ENCODE data around the gene CHRNA9.
"Not testable (repeated sequence)": the region's sequence is repeated elsewhere in the genome, so short reads cannot be mapped to it uniquely, and the experiment has no call there.

The CHRNA9 gene

DNA sequence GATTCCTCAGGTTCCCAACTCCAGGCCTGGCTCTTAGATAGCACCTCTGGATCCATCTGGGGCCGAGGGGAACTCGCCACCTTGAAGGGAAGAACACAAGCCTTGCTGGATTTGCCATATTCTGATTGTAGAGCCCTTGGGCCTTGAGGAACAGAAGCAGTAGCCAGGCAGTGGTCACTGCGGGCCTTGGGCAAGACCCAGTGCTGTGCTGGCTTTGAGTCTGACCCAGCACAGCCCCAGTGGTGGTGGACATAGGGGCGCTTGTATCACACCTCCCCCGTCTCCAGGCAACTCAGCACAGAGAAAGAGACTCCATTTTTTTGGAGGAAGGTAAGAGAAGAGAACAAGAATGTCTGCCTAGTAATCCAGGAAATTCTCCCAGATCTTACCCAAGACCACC, 45.5 kb downstream of the CHRNA9 start:
- no peak for DNase-seq (ENCODE audit: low read depth)

DNA sequence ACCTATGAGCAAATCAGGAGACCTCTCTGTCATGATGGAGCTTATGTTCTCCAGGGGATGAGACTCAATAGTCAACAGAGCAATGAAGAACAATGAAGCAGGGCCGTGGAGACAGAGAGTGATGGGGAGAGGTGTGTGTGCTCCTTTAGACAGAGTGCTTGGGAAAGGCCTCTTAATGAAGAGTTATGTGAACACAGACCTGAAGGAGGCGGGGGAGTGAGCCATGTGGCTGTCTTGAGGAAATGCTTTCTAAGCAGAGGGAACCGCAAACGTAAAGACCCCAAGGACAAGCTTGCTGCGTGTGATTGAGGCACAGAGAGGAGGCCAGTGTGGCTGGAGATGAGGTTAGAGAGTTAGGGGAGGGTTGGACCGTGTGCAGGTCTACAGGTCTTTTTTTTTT, 53.1 kb downstream of the CHRNA9 start:
- DNase-seq (ENCODE audit: low read depth) = no peak

DNA sequence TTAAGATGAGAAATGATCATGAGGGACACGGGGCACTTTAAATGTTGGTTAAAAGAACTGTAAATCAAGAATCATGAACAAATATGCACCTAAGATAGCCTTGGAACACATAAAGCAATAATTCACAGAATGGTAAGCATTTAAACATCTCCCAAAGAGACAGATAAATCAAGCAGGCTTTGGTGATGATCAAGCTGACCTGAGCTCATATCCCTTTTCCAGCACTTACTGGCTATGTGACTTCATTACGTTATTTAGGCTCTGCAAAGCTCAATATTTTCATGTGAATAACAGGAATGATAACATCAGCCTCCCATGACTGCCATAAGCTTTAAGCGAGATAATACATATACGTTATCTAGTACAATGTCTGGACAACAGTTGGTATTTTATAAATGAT, 54.9 kb downstream of the CHRNA9 start:
- DNase-seq (ENCODE audit: low read depth) = no peak

DNA sequence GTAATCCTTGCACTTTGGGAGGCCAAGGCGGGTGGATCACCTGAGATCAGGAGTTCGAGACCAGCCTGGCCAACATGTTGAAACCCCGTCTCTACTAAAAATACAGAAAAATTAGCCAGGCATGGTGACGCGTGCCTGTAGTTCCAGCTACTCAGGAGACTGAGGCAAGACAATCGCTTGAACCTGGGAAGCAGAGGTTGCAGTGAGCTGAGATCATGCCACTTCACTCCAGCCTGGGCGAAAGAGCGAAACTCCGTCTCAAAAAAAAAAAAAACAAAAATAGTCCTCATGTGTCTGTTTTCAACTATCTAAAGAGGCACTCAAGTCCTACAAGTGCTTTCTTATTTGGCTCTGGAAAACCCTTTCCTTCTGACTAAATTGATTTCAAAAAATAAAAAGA, 57.1 kb downstream of the CHRNA9 start:
- DNase-seq (ENCODE audit: low read depth) = not testable (repeated sequence)

DNA sequence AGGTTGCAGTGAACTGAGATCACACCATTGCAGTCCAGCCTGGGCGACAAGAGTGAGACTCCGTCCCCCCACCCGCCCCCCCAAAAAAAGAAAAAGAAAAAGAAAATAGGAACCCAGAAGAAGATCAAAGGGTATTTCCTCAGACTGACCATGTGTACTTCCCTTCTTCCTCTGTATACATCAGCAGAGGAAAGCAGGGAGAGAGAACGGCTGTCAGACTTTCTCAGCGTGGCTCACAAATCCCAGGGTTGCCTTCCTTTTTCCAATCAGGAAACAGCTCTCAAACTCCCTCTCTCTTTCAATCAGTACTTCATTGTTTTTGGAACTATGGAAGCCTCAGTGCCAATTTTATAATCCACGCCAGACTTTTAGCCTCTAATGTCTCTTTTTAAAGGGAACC, 59.1 kb downstream of the CHRNA9 start:
- no peak for DNase-seq (ENCODE audit: low read depth)

DNA sequence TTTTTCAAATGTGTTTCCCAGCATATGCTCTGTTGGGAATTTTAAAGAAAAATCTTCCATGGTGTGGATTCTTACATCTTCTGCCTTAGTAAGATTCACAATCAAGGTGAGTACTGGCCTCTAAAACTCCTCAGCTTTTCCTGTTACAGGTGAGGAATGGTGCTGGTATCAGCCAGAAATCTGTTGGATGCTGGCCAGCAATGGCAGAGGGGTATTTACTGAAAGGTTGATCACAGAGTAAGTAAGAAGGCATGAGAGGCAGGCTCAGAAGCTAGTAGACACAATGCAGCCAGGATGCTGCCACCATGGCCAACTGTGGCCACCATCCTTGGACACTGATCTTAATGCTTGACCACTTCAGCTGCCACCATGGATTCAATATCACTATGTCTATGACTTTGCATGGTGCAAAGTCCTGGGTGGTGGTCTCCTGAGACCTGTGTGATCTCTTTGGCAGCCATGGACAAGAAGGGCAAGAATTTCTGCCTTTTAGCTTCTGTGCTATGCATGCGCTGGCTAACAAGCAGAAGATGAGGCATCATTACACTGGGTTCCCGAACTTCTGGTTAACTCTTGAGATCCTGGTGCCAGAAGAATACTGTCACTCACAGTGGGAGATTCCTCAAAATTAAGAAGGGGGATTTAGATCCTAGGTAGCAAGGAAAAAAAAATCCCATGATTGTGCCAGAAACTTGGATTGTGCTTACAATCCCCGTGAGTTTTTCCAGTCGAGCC, 60.2 kb downstream of the CHRNA9 start:
- no peak for DNase-seq (ENCODE audit: low read depth)

DNA sequence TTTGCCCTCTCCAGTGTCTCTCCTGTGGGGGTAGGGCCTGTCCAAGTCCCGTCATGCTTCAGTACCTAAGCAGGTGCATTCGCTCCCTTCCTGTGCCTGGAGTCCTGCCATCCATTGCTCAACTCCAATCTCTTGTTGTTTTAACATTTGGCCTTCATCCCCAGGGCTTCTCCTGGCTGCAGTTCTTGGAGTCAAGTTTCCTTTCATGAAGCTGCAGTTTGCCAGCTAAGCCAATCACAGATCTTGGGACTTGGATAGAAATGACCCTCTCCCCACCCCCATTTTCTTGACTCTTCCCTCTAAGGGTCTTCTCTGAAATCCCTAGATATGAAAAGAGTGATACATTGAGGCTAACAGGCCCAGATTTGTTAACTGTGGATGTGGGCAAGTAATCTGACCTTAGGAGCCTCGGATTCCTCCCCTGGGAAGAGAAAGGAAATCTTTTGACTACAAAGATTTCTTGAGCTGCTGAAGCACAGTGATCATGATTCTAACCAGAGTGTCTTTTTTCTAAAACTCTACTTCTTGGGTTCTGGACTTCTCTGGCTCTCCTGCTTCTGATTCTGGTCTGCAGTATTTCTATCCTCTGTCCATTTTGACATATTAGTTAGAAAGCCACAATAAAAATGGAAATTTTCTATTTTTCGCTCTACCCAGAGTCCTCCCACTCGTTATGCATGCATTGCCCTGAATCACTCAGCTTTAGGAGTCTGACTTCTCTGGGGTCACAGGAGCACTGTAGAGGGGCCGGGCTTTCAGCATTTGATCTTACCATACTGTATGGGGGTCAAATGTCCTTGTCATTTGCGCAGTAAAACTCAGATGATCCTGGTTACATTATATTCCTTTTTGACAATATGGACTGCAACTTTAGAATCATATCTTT, 61.0 kb downstream of the CHRNA9 start:
- no peak for DNase-seq (ENCODE audit: low read depth)

DNA sequence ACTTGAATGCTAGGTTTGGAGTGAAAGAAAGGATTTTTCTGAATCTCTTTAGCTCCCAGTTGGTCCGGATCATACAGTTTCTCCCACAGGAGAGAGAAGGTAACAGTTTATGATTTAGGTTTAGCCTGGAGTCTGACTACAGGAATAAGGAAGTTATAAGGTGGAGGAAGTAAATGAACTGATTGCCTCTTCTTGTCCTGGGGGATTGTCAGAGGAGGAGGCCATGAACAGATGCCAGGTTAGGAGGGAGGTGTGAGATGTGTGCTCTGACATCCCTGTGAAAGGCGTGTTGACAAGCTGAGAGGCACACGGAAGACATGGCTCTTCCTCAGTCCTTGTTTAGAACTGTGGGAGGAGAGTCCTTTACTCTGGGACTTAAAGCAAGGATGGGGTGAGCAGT, 64.4 kb downstream of the CHRNA9 start:
- DNase-seq (ENCODE audit: low read depth) = no peak

DNA sequence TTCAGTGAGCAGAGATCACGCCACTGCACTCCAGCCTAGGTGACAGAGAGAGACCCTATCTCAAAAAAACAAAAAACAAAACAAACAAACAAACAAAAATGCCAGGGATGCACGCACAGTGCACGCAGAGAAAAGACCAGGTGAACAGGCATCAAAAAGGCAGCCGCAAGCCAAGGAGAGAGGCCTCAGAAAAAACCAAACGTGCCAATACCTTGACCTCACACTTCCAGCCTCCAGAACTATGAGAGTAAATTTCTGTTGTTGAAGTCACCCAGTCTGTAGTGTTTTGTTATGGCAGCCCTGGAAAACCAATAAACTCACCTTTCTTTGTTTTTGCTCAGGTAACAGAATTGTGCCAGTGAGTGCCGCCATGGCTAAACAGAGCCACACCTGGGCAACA, 66.0 kb downstream of the CHRNA9 start:
- no peak for DNase-seq (ENCODE audit: low read depth)

DNA sequence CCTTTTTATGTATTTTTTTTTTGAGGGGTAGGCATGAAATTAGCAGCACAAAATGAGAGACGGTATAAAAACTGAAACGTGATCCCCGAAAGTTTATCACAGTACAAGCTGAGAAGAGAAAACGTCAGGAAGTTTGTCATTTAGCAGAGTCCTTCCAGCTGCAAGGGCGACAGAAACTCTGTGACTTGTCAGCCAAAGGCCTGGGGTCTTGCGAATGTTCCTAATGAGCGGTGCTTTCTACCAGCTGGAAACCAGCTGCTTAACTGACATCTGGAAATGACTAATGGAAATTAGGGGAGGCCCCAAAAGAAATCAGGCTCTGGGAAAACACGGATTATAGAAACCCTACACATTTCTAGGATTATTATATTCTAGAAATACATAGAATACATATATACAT, 66.5 kb downstream of the CHRNA9 start:
- no peak for DNase-seq (ENCODE audit: low read depth)

DNA sequence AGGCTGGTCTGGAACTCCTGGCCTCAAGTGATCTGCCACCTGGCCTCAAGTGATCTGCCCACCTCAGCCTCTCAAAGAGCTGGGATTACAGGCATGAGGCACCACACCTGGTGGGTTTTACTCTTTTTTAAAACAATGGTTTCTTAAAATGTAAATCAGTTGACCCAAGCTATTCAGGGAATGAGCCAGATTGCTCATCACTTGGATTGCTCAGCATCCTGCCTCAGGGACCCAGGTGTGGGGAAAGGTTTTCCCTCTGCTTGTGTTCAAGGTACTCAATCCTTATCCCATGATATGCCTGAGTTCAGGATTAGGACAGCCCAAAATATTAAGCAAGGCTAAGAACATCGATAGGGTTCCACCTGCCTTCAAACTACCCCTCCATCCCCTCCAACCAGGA, 67.4 kb downstream of the CHRNA9 start:
- no peak for DNase-seq (ENCODE audit: low read depth)

DNA sequence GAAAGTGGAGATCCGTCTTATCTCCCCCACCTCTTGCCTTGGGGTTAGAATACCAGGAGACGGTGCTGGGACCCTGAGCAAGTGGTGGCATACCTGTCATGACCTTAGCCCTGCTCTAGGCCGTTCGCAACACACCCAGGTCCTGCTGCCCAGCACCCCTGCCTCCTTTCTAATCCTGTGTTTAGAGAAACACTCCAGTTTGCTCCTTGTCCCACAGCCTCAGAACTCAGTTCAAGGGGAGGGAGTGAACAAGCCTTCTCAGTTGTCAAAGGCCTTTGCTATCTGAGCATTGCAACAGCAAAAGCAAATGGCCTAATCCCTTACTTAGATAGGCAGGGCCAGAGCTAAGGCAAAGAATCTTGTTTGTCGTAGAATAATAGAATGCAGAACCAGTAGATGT, 67.9 kb downstream of the CHRNA9 start:
- no peak for DNase-seq (ENCODE audit: low read depth)

All from stimulated activated CD8-positive, alpha-beta memory T cell treated with anti-CD3 and anti-CD28 coated beads, Interleukin-12 subunit alpha, Interleukin-12 subunit beta, amount 100 ng/mL, for 4 hours (primary cell).